Measurements from ENCODE around the gene SKP1.
A peak's percentile ranks its signal among the peaks of the same experiment; 100 is the strongest.
"Not testable (repeated sequence)": the region's sequence is repeated elsewhere in the genome, so short reads cannot be mapped to it uniquely, and the experiment has no call there.

SKP1 gene

GRCh38 chr5:134177369-134178095 lies 782 bp upstream of the SKP1 start:
- DNase-seq (ENCODE audit: low spot score) = no peak

- peak; percentile 14 for DNase-seq (ENCODE audit: low spot score)
These were observed 734 bp downstream of the SKP1 start for GRCh38 chr5:134175921-134176510.

- no peak for DNase-seq (ENCODE audit: low spot score)
These were observed 1.6 kb downstream of the SKP1 start for GRCh38 chr5:134174841-134175839.

- DNase-seq (ENCODE audit: low spot score) = no peak
These were observed 4.8 kb downstream of the SKP1 start for GRCh38 chr5:134171972-134172371.

GRCh38 chr5:134162592-134162991 lies 14.2 kb downstream of the SKP1 start:
- DNase-seq (ENCODE audit: low spot score) = no peak

GRCh38 chr5:134161513-134162395 lies 15.0 kb downstream of the SKP1 start:
- DNase-seq (ENCODE audit: low spot score) = no peak

GRCh38 chr5:134153657-134154056 lies 23.1 kb downstream of the SKP1 start:
- no peak for DNase-seq (ENCODE audit: low spot score)

GRCh38 chr5:134153241-134153640 lies 23.5 kb downstream of the SKP1 start:
- no peak for DNase-seq (ENCODE audit: low spot score)

GRCh38 chr5:134152173-134152832 lies 24.4 kb downstream of the SKP1 start:
- not testable (repeated sequence) for DNase-seq (ENCODE audit: low spot score)

- no peak for DNase-seq (ENCODE audit: low spot score)
These were observed 25.0 kb downstream of the SKP1 start for GRCh38 chr5:134151723-134152122.

GRCh38 chr5:134149571-134150303 lies 27.0 kb downstream of the SKP1 start:
- no peak for DNase-seq (ENCODE audit: low spot score)

GRCh38 chr5:134148986-134149539 lies 27.7 kb downstream of the SKP1 start:
- no peak for DNase-seq (ENCODE audit: low spot score)

GRCh38 chr5:134148316-134148715 lies 28.4 kb downstream of the SKP1 start:
- DNase-seq (ENCODE audit: low spot score) = no peak

- no peak for DNase-seq (ENCODE audit: low spot score)
These were observed 29.9 kb downstream of the SKP1 start for GRCh38 chr5:134146651-134147518.

- peak; percentile 78 for DNase-seq (ENCODE audit: low spot score)
These were observed 30.8 kb downstream of the SKP1 start for GRCh38 chr5:134145779-134146581.

GRCh38 chr5:134145041-134145757 lies 31.6 kb downstream of the SKP1 start:
- no peak for DNase-seq (ENCODE audit: low spot score)
